ENCODE data around the gene INPP4B.
"Not testable (repeated sequence)": the region's sequence is repeated elsewhere in the genome, so short reads cannot be mapped to it uniquely, and the experiment has no call there.

The INPP4B gene

GRCh38 chr4:142405695-142406498 is 440.2 kb downstream of the INPP4B start:
- DNase-seq = no peak

DNA sequence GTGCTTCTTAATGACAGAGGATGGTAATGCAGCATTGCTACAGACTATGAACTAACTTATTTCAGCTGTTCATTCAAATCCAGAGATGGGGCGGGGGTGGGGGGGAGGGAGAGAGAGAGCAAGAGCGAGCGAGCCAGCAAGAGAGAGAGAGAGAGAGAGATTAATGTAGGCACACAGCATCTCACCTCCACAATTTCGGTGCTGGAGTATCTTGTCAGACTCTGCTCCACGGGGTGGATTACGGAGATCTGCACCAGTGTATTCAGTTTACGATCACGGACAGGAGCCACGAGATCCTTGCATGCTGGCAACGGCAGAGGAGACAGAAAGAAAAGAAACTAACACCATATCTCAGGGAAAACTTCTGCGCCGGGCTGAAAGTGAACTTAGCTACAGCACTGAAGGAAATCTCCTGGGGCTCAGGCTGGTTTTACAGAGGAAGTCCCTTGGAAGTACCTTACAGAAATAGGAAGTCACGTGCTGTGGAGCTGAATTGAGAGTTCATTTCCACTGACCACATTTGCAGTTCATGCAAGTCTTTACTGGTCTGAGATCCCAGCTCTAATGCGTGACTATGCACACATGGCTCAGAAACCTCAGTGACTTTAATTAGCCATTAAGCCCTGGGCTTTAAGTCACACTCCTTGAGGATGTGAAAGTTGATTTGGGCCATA is 440.9 kb downstream of the INPP4B start:
- no peak for DNase-seq

DNA sequence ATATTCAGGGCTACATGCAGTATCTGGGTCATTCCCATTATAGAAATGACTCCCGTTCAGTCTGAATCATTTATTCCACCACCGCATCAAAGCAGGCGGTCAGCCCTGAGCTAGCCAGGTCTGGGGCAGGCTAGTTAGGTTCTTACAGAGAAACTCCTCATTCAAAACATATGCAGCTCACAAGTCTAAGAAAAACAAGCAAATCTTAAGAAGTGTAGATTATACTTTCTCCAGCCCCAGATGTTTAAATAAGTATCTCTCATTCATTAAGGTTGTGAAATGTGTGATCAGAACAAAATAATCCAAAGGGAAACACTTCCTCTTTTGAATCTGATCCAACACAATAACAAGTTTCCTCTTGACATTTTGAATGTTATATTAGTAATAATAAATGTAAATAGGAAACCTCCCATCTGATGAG is 441.9 kb downstream of the INPP4B start:
- no peak for DNase-seq

DNA sequence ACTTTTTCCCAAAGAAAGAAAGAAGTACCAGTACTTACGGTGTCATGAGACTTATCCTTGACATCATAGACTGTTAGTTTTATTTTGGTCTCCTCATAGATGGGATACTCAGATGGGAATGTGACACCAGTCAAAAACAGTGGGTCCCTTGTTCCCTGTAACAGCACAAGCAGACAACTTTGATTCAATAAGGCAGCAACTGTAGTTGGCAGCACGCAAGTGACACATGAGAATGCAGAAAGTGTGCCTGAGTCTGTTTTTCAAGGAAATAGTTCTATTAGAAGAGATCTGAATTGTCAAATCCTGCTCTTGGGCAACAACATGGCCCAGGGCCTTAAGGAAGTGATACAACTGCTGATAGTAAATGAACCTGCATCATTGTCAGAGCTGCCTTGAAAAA is 443.2 kb downstream of the INPP4B start:
- no peak for DNase-seq

DNA sequence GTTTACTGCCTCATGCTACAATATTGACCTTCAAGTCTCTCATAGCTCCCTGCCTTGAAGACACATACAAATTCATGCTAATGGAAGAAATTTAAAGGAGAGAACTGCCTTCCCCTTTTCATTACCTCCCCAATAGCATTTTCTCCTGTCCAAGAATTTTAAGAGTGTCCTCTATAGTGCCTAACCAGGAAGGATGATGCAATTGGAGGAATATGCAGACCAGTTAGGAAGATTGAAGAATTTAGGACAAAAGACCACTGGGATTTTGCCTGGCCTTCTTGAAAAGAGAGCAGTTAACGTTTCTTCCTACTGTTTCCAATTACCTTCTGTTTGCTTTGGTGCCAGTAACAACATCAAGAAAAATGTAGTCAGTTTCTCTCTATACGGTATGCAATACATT is 443.9 kb downstream of the INPP4B start:
- no peak for DNase-seq

GRCh38 chr4:142397364-142397991 is 448.6 kb downstream of the INPP4B start:
- DNase-seq = not testable (repeated sequence)

DNA sequence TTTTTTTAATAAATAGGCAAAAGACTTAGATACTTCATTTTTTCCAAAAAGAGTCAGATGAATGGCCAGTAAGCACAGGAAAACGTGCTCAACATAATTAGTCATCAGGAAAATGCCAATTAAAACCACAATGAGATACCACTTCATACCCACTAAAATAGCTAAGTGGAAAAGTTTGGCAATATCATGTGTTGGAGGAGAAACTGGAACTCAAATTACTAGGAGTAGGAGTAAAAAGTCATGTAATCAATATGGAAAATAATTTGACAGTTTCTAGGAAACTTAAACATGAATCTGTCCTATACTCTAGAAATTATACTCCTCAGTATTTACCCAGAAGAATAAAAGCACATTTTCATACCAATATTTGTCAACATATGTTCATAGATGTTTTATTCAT is 449.8 kb downstream of the INPP4B start:
- no peak for DNase-seq

DNA sequence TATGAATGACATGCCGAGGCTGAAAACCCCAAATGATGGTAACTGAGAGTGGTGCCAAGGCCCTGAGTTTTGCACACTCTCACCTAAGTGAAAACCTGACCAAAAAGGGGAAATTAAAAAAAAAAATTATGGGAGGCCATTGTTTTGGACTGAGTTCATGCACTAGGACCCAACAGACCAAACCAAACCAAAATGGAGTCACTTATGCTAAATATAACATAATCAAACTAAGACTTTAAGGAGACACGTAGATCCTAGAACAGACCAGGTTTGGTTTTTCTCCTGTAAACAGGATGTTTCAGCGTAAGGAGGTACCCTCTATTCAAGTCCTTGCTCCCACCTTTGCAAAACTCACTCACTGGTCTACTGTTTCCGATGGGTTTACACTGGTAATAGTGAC is 453.0 kb downstream of the INPP4B start:
- DNase-seq = no peak

DNA sequence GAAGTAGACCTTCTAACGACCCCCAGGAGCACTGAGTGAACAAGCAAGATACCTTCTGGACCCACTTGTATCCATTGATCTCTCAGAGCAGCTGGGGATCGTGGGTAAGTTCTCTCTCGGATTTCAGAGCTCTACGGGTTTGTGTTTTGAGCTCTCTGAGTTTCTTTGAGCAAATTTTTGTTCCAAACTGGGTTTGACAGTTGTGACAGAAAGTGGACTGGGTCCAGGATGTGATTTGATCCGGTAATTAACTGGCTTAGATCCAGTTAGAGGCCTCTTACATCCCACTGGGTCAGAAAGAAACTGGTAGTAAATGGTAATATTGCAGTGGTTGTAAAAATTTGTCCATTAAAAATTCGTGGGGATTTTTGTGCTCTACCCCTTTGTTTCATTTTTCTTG is 459.2 kb downstream of the INPP4B start:
- DNase-seq = no peak

DNA sequence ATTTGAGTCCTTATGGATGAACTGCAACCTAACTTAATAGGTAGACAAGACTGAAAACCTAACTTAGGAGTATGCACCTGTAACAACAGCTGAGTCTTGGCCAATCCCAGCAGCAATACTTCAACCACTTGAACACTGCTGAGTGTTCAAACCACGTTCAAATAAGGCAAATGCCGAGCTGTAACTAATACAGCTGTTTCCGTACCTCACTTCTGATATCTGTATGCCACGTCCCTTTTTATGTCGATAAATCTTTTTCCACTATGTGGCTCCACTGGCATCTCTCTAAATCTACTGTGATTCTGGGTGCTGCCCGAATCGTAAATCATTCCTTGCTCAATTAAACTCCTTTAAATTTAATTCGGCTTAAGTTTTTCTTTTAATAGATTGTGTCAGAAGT is 459.7 kb downstream of the INPP4B start:
- no peak for DNase-seq

DNA sequence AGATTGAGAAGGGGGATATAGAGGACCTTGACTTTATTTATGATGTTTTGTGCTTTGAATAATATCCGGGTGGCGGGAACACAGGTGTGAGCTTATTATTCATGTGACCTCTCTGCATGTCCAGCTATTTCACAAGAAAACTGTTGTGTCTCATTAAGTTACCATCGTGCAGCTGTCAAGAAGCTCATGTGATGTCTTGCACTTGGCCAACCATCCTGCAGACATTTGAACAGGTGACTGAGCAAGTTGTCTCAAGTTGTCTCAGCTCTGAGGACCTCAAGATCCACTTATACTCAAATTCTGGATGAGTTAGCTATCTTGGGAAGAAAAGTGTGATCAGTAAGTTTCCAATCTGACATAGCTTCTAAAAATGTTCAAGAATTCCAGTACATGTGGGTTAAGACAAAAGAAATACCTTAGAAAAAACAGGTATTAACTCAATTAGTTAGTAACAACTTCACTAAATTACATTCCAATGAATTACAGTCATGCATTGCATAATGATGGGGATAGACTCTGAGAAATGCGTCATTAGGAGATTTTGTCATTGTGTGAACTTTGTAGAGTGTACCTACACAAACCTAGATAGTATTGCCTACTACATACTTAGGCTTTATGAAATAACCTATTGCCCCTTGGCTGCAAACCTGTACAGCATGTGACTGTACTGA is 462.2 kb downstream of the INPP4B start:
- DNase-seq = no peak

- DNase-seq = no peak
Measured at GRCh38 chr4:142383354-142383753, 462.7 kb downstream of the INPP4B start.

DNA sequence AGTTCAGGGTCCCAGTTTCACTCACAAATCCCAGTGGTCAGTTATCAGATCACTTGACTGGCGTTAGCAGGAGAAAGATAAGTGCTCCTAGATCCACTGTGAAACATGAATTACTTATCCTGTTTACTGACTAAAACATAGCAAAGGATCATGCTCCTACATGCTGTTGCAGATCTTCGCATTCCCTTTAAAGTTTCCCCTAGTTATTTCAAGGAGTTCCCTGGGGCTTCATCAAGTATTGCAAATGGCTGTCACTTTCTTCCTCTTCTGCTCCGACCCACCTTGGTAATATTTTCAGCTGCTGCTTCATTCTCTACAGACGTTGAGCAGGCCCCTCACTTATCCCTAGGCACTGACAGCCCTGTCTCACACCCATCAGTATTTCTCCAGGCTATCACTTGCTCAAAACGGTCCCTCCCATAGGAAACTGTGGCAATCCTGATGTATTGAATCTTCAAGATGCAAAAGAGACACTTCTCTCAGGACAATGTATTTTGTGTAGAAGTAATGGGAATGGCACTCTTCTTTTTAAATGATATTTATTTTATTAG is 466.0 kb downstream of the INPP4B start:
- DNase-seq = no peak

GRCh38 chr4:142379277-142380051 is 466.6 kb downstream of the INPP4B start:
- DNase-seq = no peak

- no peak for DNase-seq
Measured at GRCh38 chr4:142378179-142378578, 467.9 kb downstream of the INPP4B start.

- no peak for DNase-seq
Measured at GRCh38 chr4:142377342-142378091, 468.6 kb downstream of the INPP4B start.

DNA sequence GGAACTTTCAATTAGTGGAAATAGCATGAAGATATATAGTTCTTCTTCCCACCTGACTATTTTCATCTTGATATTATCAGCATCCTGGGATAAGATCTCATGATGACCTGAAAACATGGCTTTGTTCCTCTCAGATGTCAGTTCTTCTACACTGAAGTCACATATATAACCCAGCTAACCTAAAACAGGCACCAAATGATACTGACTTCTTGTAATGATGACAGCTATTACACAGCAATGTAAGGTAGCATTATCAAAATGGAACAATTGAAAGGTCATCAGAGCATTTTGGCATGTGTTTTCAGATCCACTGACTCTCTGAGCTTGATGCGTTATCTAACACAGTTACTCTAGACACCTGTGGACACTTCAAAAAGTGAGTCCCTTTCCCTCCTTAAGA is 469.9 kb downstream of the INPP4B start:
- no peak for DNase-seq

- no peak for DNase-seq
Measured at GRCh38 chr4:142373610-142374009, 472.5 kb downstream of the INPP4B start.

DNA sequence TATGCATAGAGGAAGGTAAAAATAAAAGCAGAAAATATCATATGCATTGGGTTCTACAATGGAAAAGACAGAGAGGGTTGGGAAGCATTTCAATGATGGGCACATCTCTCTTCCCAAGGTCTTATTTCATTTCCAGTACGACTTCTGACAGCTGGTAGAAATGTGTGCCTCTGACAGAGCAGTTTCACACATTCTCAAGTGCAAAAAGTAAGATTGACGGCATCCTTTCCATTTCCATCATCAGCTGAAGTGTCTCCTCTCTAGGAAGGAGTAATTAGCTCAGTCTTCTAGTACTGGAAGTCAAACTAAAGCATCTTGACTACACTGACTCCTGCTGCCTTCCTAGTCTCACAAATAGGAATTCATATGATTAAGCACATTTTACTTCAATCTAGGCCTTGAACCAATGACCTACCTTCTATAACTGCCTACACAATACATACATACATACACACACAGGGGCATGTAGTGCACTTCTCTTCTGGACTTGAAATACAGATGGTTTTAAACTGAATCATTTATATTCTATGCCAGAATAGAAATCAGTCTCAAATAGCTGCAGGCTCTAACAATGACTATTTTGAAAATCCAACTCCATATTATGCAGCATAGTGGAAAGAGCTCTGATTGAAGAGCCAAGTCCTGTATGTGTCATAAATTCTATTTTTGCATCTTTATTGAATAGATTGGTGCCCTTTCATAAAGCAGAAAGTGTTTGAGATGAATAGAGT is 473.4 kb downstream of the INPP4B start:
- no peak for DNase-seq

GRCh38 chr4:142369141-142369540 is 477.0 kb downstream of the INPP4B start:
- no peak for DNase-seq
